ENCODE data around the gene LCLAT1.
"Not testable (repeated sequence)": the region's sequence is repeated elsewhere in the genome, so short reads cannot be mapped to it uniquely, and the experiment has no call there.

The LCLAT1 gene

GRCh38 chr2:30513649-30514048, 66.6 kb downstream of the LCLAT1 start:
- not testable (repeated sequence) for DNase-seq (ENCODE audit: extremely low read depth in 1 of 2, low read depth in 1 of 2)

GRCh38 chr2:30514134-30514847, 67.2 kb downstream of the LCLAT1 start:
- DNase-seq (ENCODE audit: extremely low read depth in 1 of 2, low read depth in 1 of 2): no peak

GRCh38 chr2:30514848-30515435, 67.9 kb downstream of the LCLAT1 start:
- no peak for DNase-seq (ENCODE audit: extremely low read depth in 1 of 2, low read depth in 1 of 2)

GRCh38 chr2:30516166-30516565, 69.1 kb downstream of the LCLAT1 start:
- no peak for DNase-seq (ENCODE audit: extremely low read depth in 1 of 2, low read depth in 1 of 2)

- DNase-seq (ENCODE audit: extremely low read depth in 1 of 2, low read depth in 1 of 2): no peak
Observed at GRCh38 chr2:30519796-30520195, 72.8 kb downstream of the LCLAT1 start.

DNA sequence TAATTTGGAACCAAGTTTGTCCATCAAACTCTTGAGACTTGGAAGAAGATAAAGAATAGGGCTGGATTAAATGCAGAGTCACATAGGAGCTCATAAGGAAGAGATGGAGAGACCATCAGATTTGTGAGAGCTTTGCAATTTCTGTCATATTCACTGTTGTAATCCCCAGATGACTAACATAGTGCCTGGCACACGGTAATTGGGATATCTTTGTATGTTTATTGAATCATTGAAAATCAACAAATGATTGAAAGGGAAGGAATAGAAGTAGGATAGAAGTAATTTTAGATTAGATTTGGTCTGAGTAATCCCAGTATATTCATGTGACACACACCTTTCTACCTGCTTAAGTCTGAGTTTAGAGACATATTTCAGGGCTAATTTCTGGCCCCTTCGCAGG, 75.4 kb downstream of the LCLAT1 start:
- DNase-seq (ENCODE audit: extremely low read depth in 1 of 2, low read depth in 1 of 2): no peak

- no peak for DNase-seq (ENCODE audit: extremely low read depth in 1 of 2, low read depth in 1 of 2)
Observed at GRCh38 chr2:30527411-30527810, 80.4 kb downstream of the LCLAT1 start.

DNA sequence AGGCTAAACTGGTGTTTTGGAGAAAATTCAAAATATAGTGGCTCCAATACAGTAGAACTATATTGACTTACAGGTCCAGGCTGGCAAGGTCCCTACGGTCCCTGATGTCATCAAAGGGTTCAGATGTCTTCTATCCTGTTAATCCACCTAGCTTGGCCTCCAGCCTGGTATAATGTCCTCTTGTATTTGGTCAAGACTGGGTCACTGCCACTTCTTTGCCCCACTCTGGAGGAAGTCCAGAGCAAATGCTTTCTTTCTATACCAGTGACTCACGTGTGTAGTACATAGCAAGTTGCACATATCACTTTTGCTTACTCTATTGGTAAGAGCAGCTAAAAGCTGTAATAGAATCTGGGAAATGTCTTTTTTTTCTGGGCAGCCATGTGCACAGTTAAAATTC, 80.8 kb downstream of the LCLAT1 start:
- no peak for DNase-seq (ENCODE audit: extremely low read depth in 1 of 2, low read depth in 1 of 2)

DNA sequence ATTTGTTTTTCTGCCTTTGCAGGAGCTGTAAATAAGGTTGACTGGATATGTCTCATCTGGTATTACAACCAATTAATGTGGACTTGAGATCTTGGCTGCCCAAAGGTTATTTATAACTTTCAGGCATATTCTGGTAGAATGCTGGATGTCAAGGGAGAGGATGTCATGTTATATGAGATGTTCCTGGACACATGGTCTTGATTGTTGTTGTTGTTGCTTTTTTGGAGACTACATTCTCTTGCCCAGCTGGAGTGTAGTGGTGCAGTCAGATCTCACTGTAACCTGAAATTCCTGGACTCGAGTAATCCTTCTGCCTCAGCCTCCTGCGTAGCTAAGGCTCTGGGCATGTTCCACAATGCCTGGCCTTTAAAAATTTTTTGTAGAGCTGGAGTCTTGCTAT, 83.3 kb downstream of the LCLAT1 start:
- no peak for DNase-seq (ENCODE audit: extremely low read depth in 1 of 2, low read depth in 1 of 2)

DNA sequence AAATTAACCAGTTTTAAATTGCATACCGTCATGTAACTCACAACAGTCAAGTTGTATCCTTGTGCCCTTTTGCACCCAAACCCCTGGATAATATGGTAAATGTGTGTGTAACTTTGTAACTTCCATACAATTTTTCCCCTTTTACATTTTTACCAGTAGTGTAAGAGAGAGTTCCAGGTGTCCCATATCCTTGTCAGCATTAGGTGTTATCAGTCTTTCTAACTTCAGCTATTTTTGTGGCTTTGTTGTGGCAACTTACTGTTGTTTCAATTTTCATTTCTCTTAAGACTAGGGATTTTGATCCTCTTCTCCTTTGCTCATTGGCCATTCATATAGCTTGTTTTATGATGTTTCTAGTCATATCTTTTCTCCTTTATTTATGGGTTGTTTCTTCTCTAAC, 94.6 kb downstream of the LCLAT1 start:
- DNase-seq (ENCODE audit: extremely low read depth in 1 of 2, low read depth in 1 of 2): no peak

DNA sequence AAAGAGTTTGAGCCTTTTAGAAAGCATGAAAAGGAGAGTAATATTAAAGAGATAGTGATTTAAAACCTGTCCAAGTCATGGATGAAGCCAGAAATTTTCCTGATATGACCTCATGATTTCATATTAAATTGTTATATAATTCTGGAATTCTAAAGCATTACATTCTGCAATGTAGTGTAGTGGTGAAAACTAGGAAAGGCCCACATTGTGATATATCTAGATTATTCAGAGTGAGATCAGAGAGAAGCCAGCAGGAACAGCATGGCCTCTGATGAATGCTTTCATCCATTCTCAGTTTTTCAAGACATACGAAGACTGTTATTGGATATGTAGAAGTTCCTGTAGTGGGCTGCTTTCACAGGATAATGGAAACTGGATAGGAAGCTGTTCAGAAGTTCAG, 98.8 kb downstream of the LCLAT1 start:
- no peak for DNase-seq (ENCODE audit: extremely low read depth in 1 of 2, low read depth in 1 of 2)

DNA sequence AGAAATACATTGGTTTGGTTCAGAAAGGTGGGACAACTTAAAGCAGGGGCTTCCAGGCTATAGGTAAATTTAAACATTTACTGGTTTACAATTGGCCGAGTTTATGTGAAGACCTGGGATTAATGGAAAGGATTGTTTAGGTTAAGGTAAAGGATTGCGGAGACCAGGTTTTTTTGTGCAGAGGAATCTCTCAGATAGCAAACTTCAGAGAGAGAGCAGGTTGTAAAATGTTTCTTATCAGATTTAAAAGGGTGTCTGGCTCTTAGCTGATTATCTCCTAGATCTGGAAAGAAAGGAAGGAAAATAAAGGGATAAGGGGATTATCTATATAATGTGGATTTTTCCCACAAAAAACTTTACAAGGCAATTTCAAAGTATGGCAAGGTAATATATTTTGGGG, 101.3 kb downstream of the LCLAT1 start:
- DNase-seq (ENCODE audit: extremely low read depth in 1 of 2, low read depth in 1 of 2): no peak

DNA sequence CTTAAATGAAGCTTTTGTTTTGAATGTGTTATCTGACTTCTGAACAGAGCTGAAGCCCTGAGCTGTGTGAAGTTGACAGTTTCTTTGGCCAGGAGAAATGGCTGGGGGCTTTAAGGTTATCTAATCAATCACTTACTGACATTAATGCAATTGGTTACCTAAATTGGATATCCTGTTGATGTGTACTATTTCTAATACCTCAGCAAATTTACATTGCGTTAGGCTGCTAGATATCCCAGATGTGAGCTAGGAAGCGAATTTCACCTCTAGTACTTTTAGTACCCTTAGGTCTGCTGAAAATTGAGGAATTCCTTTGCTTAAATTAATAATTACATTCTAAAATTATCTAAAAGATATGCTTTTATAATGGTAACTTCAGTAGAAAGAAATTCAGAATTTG, 102.0 kb downstream of the LCLAT1 start:
- no peak for DNase-seq (ENCODE audit: extremely low read depth in 1 of 2, low read depth in 1 of 2)

- DNase-seq (ENCODE audit: extremely low read depth in 1 of 2, low read depth in 1 of 2): no peak
Observed at GRCh38 chr2:30559544-30560275, 112.7 kb downstream of the LCLAT1 start.

- DNase-seq (ENCODE audit: extremely low read depth in 1 of 2, low read depth in 1 of 2): no peak
Observed at GRCh38 chr2:30561349-30561748, 114.3 kb downstream of the LCLAT1 start.

DNA sequence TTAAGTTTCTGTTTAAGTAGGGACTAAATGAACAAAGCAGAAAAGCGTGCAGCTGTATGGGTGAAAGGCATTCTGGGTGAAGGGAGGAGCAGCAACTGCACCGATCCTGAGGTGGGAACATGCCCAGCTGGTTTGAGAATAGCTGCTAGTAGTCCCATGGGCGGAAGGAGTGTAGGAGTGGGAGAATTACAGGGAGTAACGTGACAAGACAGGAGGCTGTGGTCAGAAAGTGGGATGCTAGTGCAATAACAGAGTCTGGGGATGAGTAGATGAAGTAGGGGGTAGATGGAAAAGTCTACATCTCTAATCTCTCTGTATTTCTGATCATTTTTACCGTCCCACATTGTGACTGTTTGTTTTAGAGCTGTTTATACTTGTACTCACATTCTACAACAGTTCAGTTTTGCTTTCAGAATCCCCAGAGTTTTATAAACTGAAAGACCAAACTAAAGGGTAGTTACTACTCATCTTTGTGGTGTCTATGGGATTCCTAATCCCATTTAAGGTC, 118.9 kb downstream of the LCLAT1 start:
- DNase-seq (ENCODE audit: extremely low read depth in 1 of 2, low read depth in 1 of 2): no peak

DNA sequence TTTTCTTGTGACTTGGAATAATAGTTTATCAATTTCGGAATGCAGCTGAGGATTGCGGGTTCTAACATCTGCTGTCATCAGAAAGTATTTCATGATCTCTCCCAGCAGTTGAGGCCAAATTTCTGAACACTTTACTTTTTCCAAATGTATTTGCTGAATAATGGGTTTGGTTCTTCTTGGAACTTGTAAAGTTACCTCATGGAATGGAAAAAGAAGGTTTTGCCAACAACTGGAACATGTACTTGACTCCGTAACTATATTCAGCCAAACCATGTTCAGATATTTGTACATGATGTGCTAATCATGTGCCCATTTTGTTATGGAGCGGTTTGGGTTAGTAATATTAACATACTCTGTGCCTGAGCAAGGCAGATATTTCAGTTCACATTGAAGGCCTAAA, 119.6 kb downstream of the LCLAT1 start:
- no peak for DNase-seq (ENCODE audit: extremely low read depth in 1 of 2, low read depth in 1 of 2)

GRCh38 chr2:30567317-30567716, 120.3 kb downstream of the LCLAT1 start:
- DNase-seq (ENCODE audit: extremely low read depth in 1 of 2, low read depth in 1 of 2): no peak

GRCh38 chr2:30569946-30570345, 122.9 kb downstream of the LCLAT1 start:
- DNase-seq (ENCODE audit: extremely low read depth in 1 of 2, low read depth in 1 of 2): no peak

- DNase-seq (ENCODE audit: extremely low read depth in 1 of 2, low read depth in 1 of 2): no peak
Observed at GRCh38 chr2:30577151-30577550, 130.1 kb downstream of the LCLAT1 start.

DNA sequence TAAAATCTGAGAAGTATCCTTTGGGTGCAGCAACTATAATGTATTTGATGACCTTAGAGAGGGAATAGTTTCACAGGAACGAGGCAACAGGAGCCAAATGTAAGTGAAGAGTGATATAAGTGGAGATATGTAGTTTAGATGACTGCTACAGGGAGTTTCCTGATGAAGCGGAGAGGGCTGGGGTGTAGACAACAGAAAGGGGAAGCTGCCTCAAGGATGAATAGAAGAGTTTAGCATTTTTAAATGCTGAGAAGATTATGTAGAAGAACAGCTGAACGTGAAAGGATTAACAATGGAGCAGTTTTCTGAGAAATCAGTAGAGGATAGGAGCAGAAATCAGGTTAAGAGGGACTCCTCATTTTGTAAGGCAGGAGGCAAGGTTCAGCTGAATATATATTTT, 133.3 kb downstream of the LCLAT1 start:
- DNase-seq (ENCODE audit: extremely low read depth in 1 of 2, low read depth in 1 of 2): no peak

- no peak for DNase-seq (ENCODE audit: extremely low read depth in 1 of 2, low read depth in 1 of 2)
Observed at GRCh38 chr2:30582521-30582920, 135.5 kb downstream of the LCLAT1 start.

Measured in stimulated activated CD8-positive, alpha-beta memory T cell treated with anti-CD3 and anti-CD28 coated beads, Interleukin-7, amount 100 ng/mL, for 48 hours (primary cell).